DMS153 (cell line): ENCODE data around the gene HIPK2.

Experiments used
- DNase-seq: peaks from one replicate; lab custom pipeline; 2025; lab: John Stamatoyannopoulos, UW

Gene HIPK2

GRCh38 chr7:139783647-139784385 lies 6.0 kb upstream of the HIPK2 start:
- no peak for DNase-seq

GRCh38 chr7:139782932-139783331 lies 5.1 kb upstream of the HIPK2 start:
- no peak for DNase-seq

DNA sequence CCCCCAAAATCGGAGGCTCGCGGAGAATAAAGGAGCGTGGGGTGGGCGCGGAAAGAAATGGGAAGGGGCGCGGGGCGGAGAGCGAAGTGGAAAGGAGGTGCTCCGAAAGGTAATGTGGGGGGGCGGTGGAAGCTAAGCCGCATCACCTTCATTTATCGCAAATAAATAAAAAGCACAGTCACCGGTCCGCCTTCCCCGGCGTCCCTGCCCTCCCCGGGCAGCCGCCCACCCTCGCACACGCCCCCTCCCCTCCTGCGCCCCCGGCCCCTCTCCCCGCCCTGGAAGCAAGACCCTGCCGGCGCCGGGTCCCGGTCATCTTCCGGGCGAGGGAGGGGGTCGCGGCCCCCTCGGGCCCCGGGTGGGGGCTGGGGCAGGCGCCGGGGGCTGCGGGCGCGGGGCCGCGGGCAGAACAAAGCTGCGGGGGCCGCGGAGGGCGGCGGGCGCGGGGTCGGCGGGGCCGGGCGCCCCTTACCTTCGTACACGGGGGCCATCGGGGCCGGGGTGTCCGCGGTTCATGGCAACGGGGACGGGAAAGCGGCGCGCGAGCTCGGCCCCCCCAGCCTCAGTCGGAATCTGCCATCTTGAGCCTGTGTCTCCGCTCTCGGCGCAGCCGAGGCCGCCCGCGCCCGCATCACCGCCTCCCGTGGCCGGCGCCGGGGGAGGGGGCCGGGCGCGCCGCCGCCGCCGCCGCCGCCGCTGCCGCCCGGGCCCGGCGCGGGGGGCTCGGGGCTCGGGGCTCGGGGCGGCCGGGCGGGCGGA lies 486 bp downstream of the HIPK2 start:
- no peak for DNase-seq

DNA sequence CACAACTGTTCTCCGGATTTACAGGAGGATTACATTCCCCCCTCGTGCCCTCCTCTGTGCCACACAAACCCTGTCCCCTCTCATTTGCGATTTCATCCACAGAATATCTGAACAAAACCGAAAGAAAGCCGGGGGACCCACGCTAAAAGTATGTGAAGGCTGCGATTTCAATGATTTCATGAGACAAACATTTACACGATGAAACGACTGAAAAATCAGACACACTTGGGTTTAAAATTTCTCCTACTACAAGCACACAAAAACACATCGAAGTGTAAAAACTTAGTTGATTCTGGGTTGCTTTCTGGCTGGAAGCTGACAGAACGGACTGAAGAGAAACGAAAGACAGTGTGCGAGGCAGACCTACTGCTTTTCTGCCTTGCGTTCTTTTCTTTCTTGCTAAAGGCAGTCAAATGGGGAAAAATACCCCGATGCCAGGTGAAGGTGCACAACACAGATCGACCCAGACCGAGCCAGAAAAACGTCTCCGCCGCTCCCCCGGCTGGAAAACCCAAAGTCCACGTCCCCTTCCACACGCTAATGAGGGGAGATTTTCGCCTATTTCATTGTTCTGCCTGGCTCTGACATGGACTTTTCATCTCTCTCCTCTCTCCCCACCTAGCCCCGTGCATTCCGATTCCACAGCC lies 1.2 kb downstream of the HIPK2 start:
- DNase-seq: no peak

- peak; percentile 15 for DNase-seq
These were observed 1.9 kb downstream of the HIPK2 start for GRCh38 chr7:139775829-139776266.

DNA sequence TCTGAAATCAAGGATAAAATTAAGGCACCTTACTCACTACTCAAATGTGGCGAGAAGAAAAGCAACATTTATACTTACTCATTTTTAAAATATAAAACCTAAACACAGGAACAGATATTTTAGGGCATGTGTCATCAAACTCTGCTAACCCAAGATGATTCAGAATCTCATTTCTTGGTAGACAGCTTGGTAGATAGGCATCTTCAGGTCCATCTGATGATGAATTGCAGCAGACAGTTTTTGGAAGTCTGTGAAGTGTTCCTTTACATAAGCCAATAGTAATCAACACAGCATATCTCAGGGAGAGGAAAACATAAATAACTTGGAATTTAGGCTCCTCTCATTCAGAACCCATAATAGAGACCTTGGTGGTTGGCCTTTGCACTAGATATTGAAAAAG lies 3.4 kb downstream of the HIPK2 start:
- no peak for DNase-seq

GRCh38 chr7:139773371-139773770 lies 4.4 kb downstream of the HIPK2 start:
- DNase-seq: no peak

DNA sequence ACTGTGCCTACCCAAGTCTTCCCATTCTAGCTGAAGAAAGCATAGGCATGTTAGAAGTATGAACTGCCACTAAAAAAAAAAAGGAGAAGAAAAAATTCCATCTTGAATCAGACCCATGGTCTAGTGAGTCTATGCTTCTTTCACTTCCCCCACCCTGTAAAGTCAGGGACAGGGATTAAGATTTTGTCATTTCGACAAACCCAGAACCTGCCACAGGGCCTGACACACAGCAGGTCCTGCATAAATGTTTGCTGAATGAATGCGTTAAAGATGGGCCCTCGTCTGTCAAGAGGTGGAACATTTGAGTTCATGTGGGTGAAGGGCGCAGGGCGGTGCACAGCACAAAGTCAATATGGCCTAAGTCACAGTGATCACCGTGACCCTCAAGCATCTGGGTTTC lies 4.9 kb downstream of the HIPK2 start:
- no peak for DNase-seq

GRCh38 chr7:139772115-139772514 lies 5.7 kb downstream of the HIPK2 start:
- DNase-seq: no peak

- DNase-seq: no peak
These were observed 6.5 kb downstream of the HIPK2 start for GRCh38 chr7:139771001-139771956.

GRCh38 chr7:139769761-139770160 lies 8.0 kb downstream of the HIPK2 start:
- DNase-seq: no peak

- DNase-seq: no peak
These were observed 8.7 kb downstream of the HIPK2 start for GRCh38 chr7:139769066-139769465.

GRCh38 chr7:139768249-139768824 lies 9.5 kb downstream of the HIPK2 start:
- DNase-seq: no peak

DNA sequence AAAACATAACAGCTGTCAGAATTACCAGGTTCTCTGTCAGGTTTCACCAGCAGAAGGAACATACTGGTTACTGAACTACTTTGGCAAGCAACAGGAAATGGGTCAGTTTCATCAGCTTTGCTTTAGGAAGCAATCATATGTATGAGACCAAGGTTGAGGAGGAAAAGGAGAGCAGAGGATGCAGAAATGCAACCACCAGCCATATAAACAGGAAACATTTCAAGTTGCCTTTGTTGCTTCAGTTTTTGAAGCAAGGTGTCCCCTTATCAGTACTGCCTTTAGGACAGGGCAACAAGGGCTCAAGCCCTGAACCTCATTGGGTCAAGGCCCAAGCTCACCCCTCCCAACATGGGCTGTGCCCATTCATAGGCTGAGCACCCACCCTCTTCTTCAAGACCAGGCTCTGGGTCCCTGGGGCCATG lies 10.2 kb downstream of the HIPK2 start:
- no peak for DNase-seq

GRCh38 chr7:139765143-139765542 lies 12.7 kb downstream of the HIPK2 start:
- DNase-seq: no peak

DNA sequence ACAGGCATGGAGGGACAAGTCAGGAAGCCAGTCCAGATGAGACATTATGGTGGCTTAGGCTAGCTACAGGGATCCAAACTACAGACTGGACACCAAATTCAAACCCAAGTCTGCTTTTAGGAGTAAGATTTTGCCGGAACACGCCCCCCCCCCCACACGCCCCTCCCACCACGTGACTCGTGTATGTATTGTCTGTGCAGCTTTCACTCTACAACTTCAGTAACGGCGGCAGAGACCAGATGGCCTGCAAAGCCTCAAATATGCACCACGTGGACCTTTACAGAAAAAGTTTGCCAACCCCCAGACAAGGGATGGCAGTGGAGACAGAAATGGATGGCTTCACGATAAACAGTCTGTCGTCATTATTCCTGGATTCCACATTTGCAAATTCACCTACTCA lies 14.5 kb downstream of the HIPK2 start:
- peak; percentile 13 for DNase-seq

DNA sequence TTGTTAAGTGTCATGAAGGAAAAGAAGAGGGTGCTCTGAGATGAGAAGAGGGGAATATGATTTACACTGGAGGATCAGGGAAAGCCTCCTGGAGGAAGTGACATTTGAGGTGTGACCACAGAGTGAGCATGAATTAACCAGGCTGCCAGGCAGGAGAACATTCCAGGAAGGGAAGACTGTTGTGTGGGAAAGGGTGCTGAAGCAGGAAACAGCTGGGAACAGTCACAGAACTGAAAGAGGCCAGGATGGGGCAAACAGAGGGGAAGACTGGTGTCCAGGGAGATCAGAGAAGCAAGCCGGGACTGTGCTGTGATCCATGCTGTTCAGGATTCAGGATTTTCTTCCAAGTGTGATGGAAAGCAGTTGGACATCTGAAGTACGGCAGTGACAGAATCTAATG lies 14.9 kb downstream of the HIPK2 start:
- peak; percentile 8 for DNase-seq

GRCh38 chr7:139758388-139758787 lies 19.4 kb downstream of the HIPK2 start:
- DNase-seq: no peak

- DNase-seq: no peak
These were observed 19.8 kb downstream of the HIPK2 start for GRCh38 chr7:139757968-139758367.

DNA sequence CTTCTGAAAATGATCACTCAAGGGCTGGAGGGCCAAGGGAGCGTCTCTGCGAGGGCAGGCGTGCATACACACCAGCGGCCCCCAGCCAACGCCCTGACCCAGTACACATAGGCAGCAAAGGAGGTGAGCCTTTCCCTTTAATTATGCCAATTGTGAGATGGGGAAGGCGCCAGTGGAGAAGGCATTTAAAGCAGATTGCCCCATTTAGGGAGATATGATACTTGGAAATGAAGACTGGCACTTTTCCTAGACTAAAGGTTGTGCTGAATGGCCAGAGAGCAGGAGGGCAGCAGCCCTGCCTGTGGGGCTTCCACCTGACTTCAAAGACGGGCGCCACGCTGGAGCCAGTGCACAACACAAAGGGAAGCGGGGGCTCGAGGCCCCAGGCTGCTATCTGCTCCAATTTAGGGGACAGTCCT lies 24.1 kb downstream of the HIPK2 start:
- DNase-seq: no peak

DNA sequence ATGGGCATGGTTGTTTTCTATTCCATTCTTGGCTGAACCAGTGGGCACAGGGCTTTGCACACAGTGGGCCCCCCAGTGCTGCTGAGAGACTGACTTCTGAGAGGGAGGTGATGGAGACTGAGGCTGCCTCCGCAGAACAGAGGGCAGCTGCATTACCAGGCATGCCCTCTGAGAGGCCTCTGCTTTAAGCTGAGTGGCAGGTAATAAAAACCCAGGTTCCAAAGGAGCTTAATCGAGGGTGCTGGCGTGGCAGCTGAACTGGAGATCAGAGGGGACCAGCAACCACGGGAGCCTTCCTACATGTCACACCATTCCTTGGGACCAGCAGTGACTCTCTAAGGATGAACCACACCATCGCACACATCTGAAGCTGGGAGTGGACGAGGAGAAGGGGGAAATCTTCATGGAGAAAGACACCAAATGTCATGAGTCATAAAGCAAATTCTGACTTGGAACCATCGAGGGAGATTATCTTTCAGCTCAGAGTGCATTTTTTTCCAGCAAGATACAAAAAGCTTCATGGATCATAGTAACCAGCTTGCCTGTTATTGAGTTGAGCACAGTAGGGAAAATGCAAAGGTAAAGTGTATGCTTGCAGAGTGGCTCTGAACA lies 24.6 kb downstream of the HIPK2 start:
- no peak for DNase-seq
